Astrocyte of the spinal cord (primary cell): ENCODE measurements around the gene PAWR.
"Not testable (repeated sequence)": the region's sequence is repeated elsewhere in the genome, so short reads cannot be mapped to it uniquely, and the experiment has no call there.

Experiments
- DNase-seq: peaks from one replicate; pipeline ENCODE4 v3.0.0; 2011; ENCODE audit warnings: low read depth, low spot score
- H3K4me3 ChIP-seq: 2 replicates; pipeline ENCODE4 v1.5.1; 2011; ENCODE audit warnings: low read depth, mild to moderate bottlenecking, low read length, moderate library complexity
- CTCF ChIP-seq: IDR thresholded peaks from 2 replicates; pipeline ENCODE4 v1.5.1; 2012; ENCODE audit warnings: low read depth, mild to moderate bottlenecking, low read length, inconsistent platforms
- in situ Hi-C: cut with HindIII; loops from 2 replicates; pipeline ENCODE4 v1.10.0; 2017; ENCODE audit warnings: low sequenced_read_pairs

The PAWR gene

GRCh38 chr12:79567175-79567563 is 123.6 kb downstream of the PAWR start:
- no peak overlapping the region for H3K4me3 ChIP-seq
- in situ Hi-C loops, result no loop called here
- DNase-seq, result no peak
- no peak for TF ChIP-seq CTCF

- H3K4me3 ChIP-seq, result no peak overlapping the region
- peak; percentile 13 for DNase-seq
- in situ Hi-C loops, result no loop called here
- TF ChIP-seq CTCF, result no peak
Measured at GRCh38 chr12:79566452-79567174, 124.2 kb downstream of the PAWR start.

DNA sequence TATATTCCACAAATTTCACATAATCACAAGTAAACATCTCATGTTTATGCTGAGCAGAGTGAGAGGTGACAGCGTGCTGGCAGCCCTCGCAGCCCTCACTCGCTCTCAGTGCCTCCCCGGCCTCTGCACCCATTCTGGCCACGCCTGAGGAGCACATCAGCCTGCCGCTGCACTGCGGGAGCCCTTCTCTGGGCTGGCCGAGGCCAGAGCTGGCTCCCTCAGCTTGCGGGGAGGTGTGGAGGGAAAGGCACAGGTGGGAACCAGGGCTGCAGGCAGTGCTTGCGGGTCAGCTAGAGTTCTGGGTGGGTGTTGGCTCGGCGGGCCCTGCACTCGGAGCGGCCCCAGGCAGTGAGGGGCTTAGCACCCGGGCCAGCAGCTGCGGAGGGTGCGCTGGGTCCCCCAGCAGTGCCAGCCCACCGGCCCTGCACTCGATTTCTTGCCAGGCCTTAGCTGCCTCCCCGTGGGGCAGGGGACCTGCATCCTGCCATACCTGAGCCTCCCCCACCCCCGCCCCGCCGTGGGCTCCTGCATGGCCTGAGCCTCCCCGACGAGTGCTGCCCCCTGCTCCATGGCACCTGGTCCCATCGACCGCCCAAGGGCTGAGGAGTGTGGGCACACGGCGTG is 125.9 kb downstream of the PAWR start:
- DNase-seq, in situ Hi-C loops, H3K4me3 ChIP-seq: not testable (repeated sequence)

- no peak overlapping the region for H3K4me3 ChIP-seq
- no peak for DNase-seq
- TF ChIP-seq CTCF, result no peak
- in situ Hi-C loops, result no loop called here
Measured at GRCh38 chr12:79563021-79563740, 127.6 kb downstream of the PAWR start.

GRCh38 chr12:79561401-79562132 is 129.2 kb downstream of the PAWR start:
- no peak for TF ChIP-seq CTCF
- in situ Hi-C loops, result no loop called here
- DNase-seq, result no peak
- H3K4me3 ChIP-seq, result no peak overlapping the region

DNA sequence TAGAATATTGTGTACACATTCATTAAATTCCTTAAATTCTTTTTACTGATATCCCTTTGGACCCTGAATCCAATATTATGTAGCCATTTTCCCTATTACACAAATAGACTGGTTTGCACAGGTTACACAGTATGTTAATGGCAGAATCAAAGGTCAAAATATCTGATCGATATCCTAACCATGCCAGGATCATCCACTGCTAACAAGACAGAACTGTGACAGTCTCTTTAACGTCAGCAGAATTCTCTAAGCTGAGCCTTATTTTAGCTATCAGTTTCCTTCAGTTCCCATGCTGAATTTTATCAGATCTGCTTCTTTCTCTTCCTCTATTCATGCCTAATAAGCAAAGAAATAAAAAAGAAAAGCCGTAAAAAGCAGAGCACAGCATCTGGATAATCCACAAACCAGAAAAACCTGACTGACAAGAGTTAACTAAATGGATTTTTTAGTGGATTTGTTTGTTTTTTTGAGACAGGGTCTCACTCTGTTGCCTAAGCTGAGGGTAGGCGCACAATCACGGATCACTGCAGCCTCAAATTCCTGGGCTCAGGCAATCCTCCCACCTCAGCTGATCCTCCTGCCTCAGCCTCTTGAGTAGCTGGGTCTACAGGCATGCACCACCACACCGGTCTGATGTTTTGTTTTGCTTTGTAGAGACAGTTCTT is 130.4 kb downstream of the PAWR start:
- no peak for DNase-seq
- no peak for TF ChIP-seq CTCF
- in situ Hi-C loops, result no loop called here

More for the DNA sequence above, 130.4 kb downstream of the PAWR start:
- no peak overlapping the region for H3K4me3 ChIP-seq
